Measurements from ENCODE around the gene USP15.
A peak's percentile ranks its signal among the peaks of the same experiment; 100 is the strongest.

USP15 gene

GRCh38 chr12:62382526-62382925 is 122.3 kb downstream of the USP15 start:
- no peak overlapping the region for H3K4me3 ChIP-seq (replicated peaks; ENCODE audit: low read depth, low read length)
- no peak for DNase-seq (ENCODE audit: low read depth)
- no peak for TF ChIP-seq CTCF (IDR thresholded peaks at IDR 0.05; ENCODE audit: low read length, missing control alignments)

- TF ChIP-seq CTCF (IDR thresholded peaks at IDR 0.05; ENCODE audit: low read length, missing control alignments) = no peak
- no peak overlapping the region for H3K4me3 ChIP-seq (replicated peaks; ENCODE audit: low read depth, low read length)
- peak; percentile 21 for DNase-seq (ENCODE audit: low read depth)
These were observed 136.5 kb downstream of the USP15 start for GRCh38 chr12:62396750-62397149.

GRCh38 chr12:62400135-62400534 is 139.9 kb downstream of the USP15 start:
- TF ChIP-seq CTCF (IDR thresholded peaks at IDR 0.05; ENCODE audit: low read length, missing control alignments) = no peak
- no peak overlapping the region for H3K4me3 ChIP-seq (replicated peaks; ENCODE audit: low read depth, low read length)
- DNase-seq (ENCODE audit: low read depth) = no peak

GRCh38 chr12:62401631-62402030 is 141.4 kb downstream of the USP15 start:
- H3K4me3 ChIP-seq (replicated peaks; ENCODE audit: low read depth, low read length) = no peak overlapping the region
- TF ChIP-seq CTCF (IDR thresholded peaks at IDR 0.05; ENCODE audit: low read length, missing control alignments) = no peak
- no peak for DNase-seq (ENCODE audit: low read depth)

- TF ChIP-seq CTCF (IDR thresholded peaks at IDR 0.05; ENCODE audit: low read length, missing control alignments) = no peak
- DNase-seq (ENCODE audit: low read depth) = no peak
These were observed 142.8 kb downstream of the USP15 start for GRCh38 chr12:62403031-62403430.

GRCh38 chr12:62407587-62407986 is 147.4 kb downstream of the USP15 start:
- no peak for DNase-seq (ENCODE audit: low read depth)
- no peak for TF ChIP-seq CTCF (IDR thresholded peaks at IDR 0.05; ENCODE audit: low read length, missing control alignments)
- H3K4me3 ChIP-seq (replicated peaks; ENCODE audit: low read depth, low read length) = no peak overlapping the region

More at GRCh38 chr12:62403031-62403430, 142.8 kb downstream of the USP15 start:
- H3K4me3 ChIP-seq (replicated peaks; ENCODE audit: low read depth, low read length) = no peak overlapping the region

GRCh38 chr12:62409068-62409467 is 148.9 kb downstream of the USP15 start:
- H3K4me3 ChIP-seq (replicated peaks; ENCODE audit: low read depth, low read length) = no peak overlapping the region
- DNase-seq (ENCODE audit: low read depth) = no peak
- TF ChIP-seq CTCF (IDR thresholded peaks at IDR 0.05; ENCODE audit: low read length, missing control alignments) = no peak

All from fibroblast of pulmonary artery (primary cell).